SK-N-SH (cell line): ENCODE measurements around the gene ZNF548. TPM values are rescaled to one million over a fixed set of nuclear protein-coding genes. Genes with fewer than 3 reads are reported as not detected.

ENCODE experiments used
- CTCF ChIA-PET: fragments of 300-600, 350-600 bp; formaldehyde crosslinking; extraction: SDS; loops from one replicate; lab custom pipeline; 2021; lab: Yijun Ruan, JAX
- POLR2A ChIA-PET: fragments of 350-600 bp; sonication (Branson Sonifier 250); formaldehyde crosslinking; extraction: SDS; loops from one replicate; lab custom pipeline; 2020; ENCODE audit warnings: antibody characterized with exemption, inconsistent platforms; lab: Yijun Ruan, JAX
- DNase-seq: peaks from one replicate; pipeline ENCODE4 v3.0.0; 2012
- H2AFZ ChIP-seq: fragments of 200-600 bp; sonication (generic); 2 replicates; pipeline ENCODE4 v1.8.1; 2016; ENCODE audit warnings: antibody characterized with exemption, mild to moderate bottlenecking, low read depth
- H3F3A ChIP-seq: fragments of 200-600 bp; sonication (generic); replicated peaks from 2 replicates; pipeline ENCODE3; 2016; ENCODE audit warnings: antibody characterized with exemption, mild to moderate bottlenecking; ENCODE audit not compliant: insufficient read depth
- H3K27ac ChIP-seq, 2 experiments: fragments of 200-500 bp in 1 of 2; fragments of 200-600 bp in 1 of 2; sonication (Bioruptor generic) in 1 of 2; sonication (generic), shearing (Covaris generic) in 1 of 2; 2 replicates each; pipeline versions ENCODE4 v1.5.1 to v1.6.1; 2014 to 2016; ENCODE audit warnings: low read depth in 2 of 2, inconsistent platforms in 1 of 2, low read length in 1 of 2, mild to moderate bottlenecking in 1 of 2, mixed read lengths in 1 of 2
- H3K27me3 ChIP-seq: fragments of 200-600 bp; sonication (generic), shearing (Covaris generic); 2 replicates; pipeline ENCODE4 v1.6.1; 2016; ENCODE audit warnings: mixed run types; ENCODE audit not compliant: insufficient read depth
- H3K36me3 ChIP-seq, 2 experiments: fragments of 200-500 bp in 1 of 2; fragments of 200-600 bp in 1 of 2; sonication (Bioruptor generic) in 1 of 2; sonication (generic) in 1 of 2; replicated peaks in 1 of 2; 2 replicates each; pipeline versions ENCODE3 to v1.5.1; 2014 to 2016; ENCODE audit warnings: low read length in 1 of 2, mild to moderate bottlenecking in 1 of 2; ENCODE audit not compliant: insufficient read depth in 2 of 2, control insufficient read depth in 1 of 2
- H3K4me1 ChIP-seq, 2 experiments: fragments of 200-500 bp in 1 of 2; fragments of 200-600 bp in 1 of 2; sonication (Bioruptor generic) in 1 of 2; sonication (generic), shearing (Covaris generic) in 1 of 2; 2 replicates each; pipeline versions ENCODE4 v1.5.1 to v1.6.1; 2014 to 2016; ENCODE audit warnings: low read depth in 1 of 2, low read length in 1 of 2, mixed run types in 1 of 2; ENCODE audit not compliant: insufficient read depth in 2 of 2, control insufficient read depth in 1 of 2
- H3K4me2 ChIP-seq: fragments of 200-600 bp; sonication (generic), shearing (Covaris generic); 2 replicates; pipeline ENCODE4 v1.6.1; 2017; ENCODE audit warnings: mixed run types
- H3K4me3 ChIP-seq, 2 experiments: fragments of 200-500 bp in 1 of 2; fragments of 200-600 bp in 1 of 2; sonication (Bioruptor generic) in 1 of 2; sonication (generic), shearing (Covaris generic) in 1 of 2; 2 replicates each; pipeline versions ENCODE4 v1.5.1 to v1.8.1; 2014 to 2016; ENCODE audit warnings: low read depth in 2 of 2, inconsistent platforms in 1 of 2, low read length in 1 of 2, mild to moderate bottlenecking in 1 of 2, mixed read lengths in 1 of 2, moderate library complexity in 1 of 2
- H3K79me2 ChIP-seq: fragments of 200-600 bp; sonication (generic); 2 replicates; pipeline ENCODE4 v1.8.1; 2017; ENCODE audit warnings: mild to moderate bottlenecking; ENCODE audit not compliant: insufficient read depth
- H3K9ac ChIP-seq: fragments of 200-600 bp; sonication (generic); 2 replicates; pipeline ENCODE4 v1.6.1; 2017; ENCODE audit warnings: mixed run types
- H3K9me2 ChIP-seq: fragments of 200-600 bp; sonication (generic); 2 replicates; pipeline ENCODE4 v1.6.1; 2017; ENCODE audit warnings: mixed run types
- H3K9me3 ChIP-seq: fragments of 200-600 bp; sonication (generic); 2 replicates; pipeline ENCODE4 v1.6.1; 2017; ENCODE audit warnings: mixed run types, mild to moderate bottlenecking, moderate library complexity
- H4K20me1 ChIP-seq: fragments of 200-600 bp; sonication (generic); 2 replicates; pipeline ENCODE4 v1.6.1; 2017; ENCODE audit warnings: mild to moderate bottlenecking, mixed run types; ENCODE audit not compliant: insufficient read depth
- CHD2 ChIP-seq: fragments of 150-350 bp; IDR thresholded peaks from 2 replicates; pipeline ENCODE4 v1.6.1; 2018; ENCODE audit warnings: low read length; ENCODE audit not compliant: partially characterized antibody
- ELF1 ChIP-seq: IDR thresholded peaks from 2 replicates; pipeline ENCODE4 v1.4.0; 2012
- EP300 ChIP-seq, 2 experiments: IDR thresholded peaks; 2 replicates each; pipeline versions ENCODE4 v1.4.0 to v1.6.1; 2012; ENCODE audit warnings: borderline replicate concordance in 1 of 2, low read depth in 1 of 2, low read length in 1 of 2
- FOXJ3 ChIP-seq: sonication (generic); formaldehyde crosslinking; IDR thresholded peaks from 2 replicates; pipeline ENCODE4 v1.5.1; 2020; ENCODE audit warnings: mild to moderate bottlenecking, missing genetic modification reagents
- GABPA ChIP-seq: IDR thresholded peaks from 2 replicates; pipeline ENCODE4 v1.4.0; 2012; ENCODE audit warnings: low read depth, mild to moderate bottlenecking
- GATA2 ChIP-seq: sonication (generic); formaldehyde crosslinking; IDR thresholded peaks from 2 replicates; pipeline ENCODE4 v1.5.0; 2020; ENCODE audit warnings: mild to moderate bottlenecking, missing genetic modification reagents
- MEF2A ChIP-seq: IDR thresholded peaks from 2 replicates; pipeline ENCODE4 v1.4.0; 2012; ENCODE audit warnings: low read depth, borderline replicate concordance
- POLR2AphosphoS5 ChIP-seq: IDR thresholded peaks from 2 replicates; pipeline ENCODE4 v1.6.1; 2012; ENCODE audit warnings: low read depth, low read length
- RFX5 ChIP-seq: IDR thresholded peaks from 2 replicates; pipeline ENCODE4 v1.6.1; 2012; ENCODE audit warnings: mild to moderate bottlenecking, improper control_type of control experiment, low read length
- RXRA ChIP-seq: IDR thresholded peaks from 2 replicates; pipeline ENCODE4 v1.4.0; 2012; ENCODE audit warnings: low read depth, mild to moderate bottlenecking, borderline replicate concordance
- SMC3 ChIP-seq: IDR thresholded peaks from 2 replicates; pipeline ENCODE4 v1.6.1; 2012; ENCODE audit warnings: low read depth, low read length, improper control_type of control experiment
- TAF1 ChIP-seq: IDR thresholded peaks from 2 replicates; pipeline ENCODE4 v1.6.1; 2012; ENCODE audit warnings: low read depth, mild to moderate bottlenecking, low read length, moderate library complexity, borderline replicate concordance
- YY1 ChIP-seq: IDR thresholded peaks from 2 replicates; pipeline ENCODE4 v1.4.0; 2012; ENCODE audit warnings: low read depth, mild to moderate bottlenecking
- WGBS: methylation state at CpG from one replicate; pipeline ENCODE4 v1.1.6; 2017; ENCODE audit warnings: low lambda C conversion rate; 5-methylcytosine and 5-hydroxymethylcytosine counted together
- polyA plus RNA-seq, 3 experiments: library from polyadenylated mRNA; depleted of rRNA; stranded (reverse); fragments of >200 nt; gene quantifications; 2 replicates each; pipeline ENCODE4 v1.2.3, GENCODE V29; 2012
- TF ChIP-seq, protein P1 (sequence below): fragments of 150-350 bp; IDR thresholded peaks from 2 replicates; pipeline ENCODE4 v1.6.1; 2017; ENCODE audit warnings: antibody characterized with exemption, low read length, low read depth, borderline replicate concordance
- TF ChIP-seq, protein P2 (sequence below): IDR thresholded peaks from 2 replicates; pipeline ENCODE4; 2012
- TF ChIP-seq, protein P3 (sequence below): IDR thresholded peaks from 2 replicates; pipeline ENCODE4 v1.4.0; 2012; ENCODE audit warnings: low read depth, borderline replicate concordance
- TF ChIP-seq, protein P4 (sequence below): IDR thresholded peaks from 2 replicates; pipeline ENCODE4 v1.6.1; 2012; ENCODE audit warnings: mild to moderate bottlenecking, low read depth, low read length, moderate library complexity

Gene ZNF548
- polyA plus RNA-seq, 1 of the 3 experiments (the other 2 are of a cell fraction) = 6.8 TPM

DNA sequence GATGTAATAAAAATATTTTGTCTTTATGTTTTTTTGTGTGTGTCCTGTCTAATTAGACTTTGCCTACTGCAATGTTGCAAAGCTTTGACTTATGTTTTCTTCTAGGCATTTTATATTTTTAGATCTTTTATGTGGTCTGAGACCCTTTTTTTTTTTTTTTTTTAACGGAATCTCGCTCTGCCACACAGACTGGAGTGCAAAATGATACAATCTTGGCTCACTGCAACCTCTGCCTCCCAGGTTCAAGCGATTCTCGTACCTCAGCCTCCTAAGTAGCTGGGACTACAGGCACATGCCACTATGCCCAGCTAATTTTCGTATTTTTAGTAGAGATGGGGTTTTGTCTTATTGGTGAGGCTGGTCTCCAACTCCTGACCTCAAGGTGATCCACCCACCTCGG is 47.1 kb upstream of the ZNF548 start:
- H3K9me2 ChIP-seq = no peaks in the 10 kb centered on the region
- H3K4me1 ChIP-seq = no peaks in the 10 kb centered on the region
- peaks cover 4% of the 10 kb centered on the region for H3F3A ChIP-seq
- no peak for DNase-seq
- no peaks in the 10 kb centered on the region for H3K27me3 ChIP-seq
- H3K27ac ChIP-seq = no peak overlapping the region
- no peaks in the 10 kb centered on the region for H3K36me3 ChIP-seq
- no peaks in the 10 kb centered on the region for H4K20me1 ChIP-seq
- no peak overlapping the region for H3K9ac ChIP-seq
- H2AFZ ChIP-seq = no peak overlapping the region
- H3K79me2 ChIP-seq = no peaks in the 10 kb centered on the region
- no peak overlapping the region for H3K4me2 ChIP-seq
- ChIA-PET POLR2A (no interaction called here), CTCF (no interaction called here)
- TF ChIP-seq SMC3 = no peak
- TF ChIP-seq, protein P1, sequence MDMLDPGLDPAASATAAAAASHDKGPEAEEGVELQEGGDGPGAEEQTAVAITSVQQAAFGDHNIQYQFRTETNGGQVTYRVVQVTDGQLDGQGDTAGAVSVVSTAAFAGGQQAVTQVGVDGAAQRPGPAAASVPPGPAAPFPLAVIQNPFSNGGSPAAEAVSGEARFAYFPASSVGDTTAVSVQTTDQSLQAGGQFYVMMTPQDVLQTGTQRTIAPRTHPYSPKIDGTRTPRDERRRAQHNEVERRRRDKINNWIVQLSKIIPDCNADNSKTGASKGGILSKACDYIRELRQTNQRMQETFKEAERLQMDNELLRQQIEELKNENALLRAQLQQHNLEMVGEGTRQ = no peak
- TF ChIP-seq, protein P2, sequence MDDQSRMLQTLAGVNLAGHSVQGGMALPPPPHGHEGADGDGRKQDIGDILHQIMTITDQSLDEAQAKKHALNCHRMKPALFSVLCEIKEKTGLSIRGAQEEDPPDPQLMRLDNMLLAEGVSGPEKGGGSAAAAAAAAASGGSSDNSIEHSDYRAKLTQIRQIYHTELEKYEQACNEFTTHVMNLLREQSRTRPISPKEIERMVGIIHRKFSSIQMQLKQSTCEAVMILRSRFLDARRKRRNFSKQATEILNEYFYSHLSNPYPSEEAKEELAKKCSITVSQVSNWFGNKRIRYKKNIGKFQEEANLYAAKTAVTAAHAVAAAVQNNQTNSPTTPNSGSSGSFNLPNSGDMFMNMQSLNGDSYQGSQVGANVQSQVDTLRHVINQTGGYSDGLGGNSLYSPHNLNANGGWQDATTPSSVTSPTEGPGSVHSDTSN = no peak
- TF ChIP-seq, protein P3, sequence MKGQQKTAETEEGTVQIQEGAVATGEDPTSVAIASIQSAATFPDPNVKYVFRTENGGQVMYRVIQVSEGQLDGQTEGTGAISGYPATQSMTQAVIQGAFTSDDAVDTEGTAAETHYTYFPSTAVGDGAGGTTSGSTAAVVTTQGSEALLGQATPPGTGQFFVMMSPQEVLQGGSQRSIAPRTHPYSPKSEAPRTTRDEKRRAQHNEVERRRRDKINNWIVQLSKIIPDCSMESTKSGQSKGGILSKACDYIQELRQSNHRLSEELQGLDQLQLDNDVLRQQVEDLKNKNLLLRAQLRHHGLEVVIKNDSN = no peak
- 56% methylated on average over 6 of the region's 6 CpGs for WGBS
- H3K4me3 ChIP-seq = no peak overlapping the region
- H3K9me3 ChIP-seq = no peaks in the 10 kb centered on the region

DNA sequence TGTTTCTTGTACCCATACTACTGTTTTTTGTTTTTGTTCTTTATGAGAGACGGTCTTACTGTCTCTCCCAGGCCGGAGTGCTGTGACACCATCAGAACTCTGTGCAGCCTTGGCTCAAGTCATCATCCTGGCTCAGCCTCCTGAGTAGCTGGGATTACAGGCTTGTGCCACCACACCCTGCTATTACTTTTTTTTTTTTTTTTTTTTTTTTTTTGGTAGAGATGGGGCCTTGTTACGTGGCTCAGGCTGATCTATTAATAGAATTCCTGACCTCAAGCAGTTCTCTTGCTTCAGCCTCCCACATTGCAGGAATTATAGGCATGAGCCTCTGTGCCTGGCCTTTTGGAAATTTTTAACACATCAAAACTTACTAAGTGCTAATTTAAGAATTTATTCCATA is 41.5 kb upstream of the ZNF548 start:
- H3K9ac ChIP-seq = no peak overlapping the region
- no peak for DNase-seq
- H3K27me3 ChIP-seq = no peaks in the 10 kb centered on the region
- 48% methylated on average over 3 of the region's 3 CpGs for WGBS
- CTCF ChIA-PET = no interaction called here
- H3K4me2 ChIP-seq = no peak overlapping the region
- H3K27ac ChIP-seq = no peak overlapping the region
- H3K79me2 ChIP-seq = peaks cover 21% of the 10 kb centered on the region
- TF ChIP-seq YY1 (no peak), CHD2 (no peak), RXRA (no peak), EP300 (IDR thresholded peaks at IDR 0.05; ENCODE audit: borderline replicate concordance in 1 of 2, low read depth in 1 of 2, low read length in 1 of 2) (no peak), MEF2A (no peak), GABPA (no peak), GATA2 (no peak), ELF1 (no peak), POLR2AphosphoS5 (no peak), TAF1 (no peak), FOXJ3 (CRISPR knock-in tag) (no peak), RFX5 (no peak)
- TF ChIP-seq, protein P4, sequence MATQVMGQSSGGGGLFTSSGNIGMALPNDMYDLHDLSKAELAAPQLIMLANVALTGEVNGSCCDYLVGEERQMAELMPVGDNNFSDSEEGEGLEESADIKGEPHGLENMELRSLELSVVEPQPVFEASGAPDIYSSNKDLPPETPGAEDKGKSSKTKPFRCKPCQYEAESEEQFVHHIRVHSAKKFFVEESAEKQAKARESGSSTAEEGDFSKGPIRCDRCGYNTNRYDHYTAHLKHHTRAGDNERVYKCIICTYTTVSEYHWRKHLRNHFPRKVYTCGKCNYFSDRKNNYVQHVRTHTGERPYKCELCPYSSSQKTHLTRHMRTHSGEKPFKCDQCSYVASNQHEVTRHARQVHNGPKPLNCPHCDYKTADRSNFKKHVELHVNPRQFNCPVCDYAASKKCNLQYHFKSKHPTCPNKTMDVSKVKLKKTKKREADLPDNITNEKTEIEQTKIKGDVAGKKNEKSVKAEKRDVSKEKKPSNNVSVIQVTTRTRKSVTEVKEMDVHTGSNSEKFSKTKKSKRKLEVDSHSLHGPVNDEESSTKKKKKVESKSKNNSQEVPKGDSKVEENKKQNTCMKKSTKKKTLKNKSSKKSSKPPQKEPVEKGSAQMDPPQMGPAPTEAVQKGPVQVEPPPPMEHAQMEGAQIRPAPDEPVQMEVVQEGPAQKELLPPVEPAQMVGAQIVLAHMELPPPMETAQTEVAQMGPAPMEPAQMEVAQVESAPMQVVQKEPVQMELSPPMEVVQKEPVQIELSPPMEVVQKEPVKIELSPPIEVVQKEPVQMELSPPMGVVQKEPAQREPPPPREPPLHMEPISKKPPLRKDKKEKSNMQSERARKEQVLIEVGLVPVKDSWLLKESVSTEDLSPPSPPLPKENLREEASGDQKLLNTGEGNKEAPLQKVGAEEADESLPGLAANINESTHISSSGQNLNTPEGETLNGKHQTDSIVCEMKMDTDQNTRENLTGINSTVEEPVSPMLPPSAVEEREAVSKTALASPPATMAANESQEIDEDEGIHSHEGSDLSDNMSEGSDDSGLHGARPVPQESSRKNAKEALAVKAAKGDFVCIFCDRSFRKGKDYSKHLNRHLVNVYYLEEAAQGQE = no peak
- POLR2A ChIA-PET = interaction anchor here (0.6 kb wide), 1 partner anchor 16 kb away, joined by 5 read pairs; no protein-coding TSS in a partner anchor
- no peaks in the 10 kb centered on the region for H3K9me3 ChIP-seq
- no peak overlapping the region for H3K4me3 ChIP-seq
- no peak overlapping the region for H2AFZ ChIP-seq
- no peaks in the 10 kb centered on the region for H3F3A ChIP-seq
- peaks cover 7 to 15% of the 10 kb centered on the region in 2 experiments; a peak in 2 of 4 replicates for H3K4me1 ChIP-seq
- no peaks in the 10 kb centered on the region for H3K9me2 ChIP-seq
- no peaks in the 10 kb centered on the region for H3K36me3 ChIP-seq
- no peaks in the 10 kb centered on the region for H4K20me1 ChIP-seq
